NCI-H2171 (cell line): Measurements from ENCODE around the gene CNTN2.

Experiments used
- DNase-seq: peaks from one replicate; lab custom pipeline; 2025; lab: John Stamatoyannopoulos, UW

The CNTN2 gene

DNA sequence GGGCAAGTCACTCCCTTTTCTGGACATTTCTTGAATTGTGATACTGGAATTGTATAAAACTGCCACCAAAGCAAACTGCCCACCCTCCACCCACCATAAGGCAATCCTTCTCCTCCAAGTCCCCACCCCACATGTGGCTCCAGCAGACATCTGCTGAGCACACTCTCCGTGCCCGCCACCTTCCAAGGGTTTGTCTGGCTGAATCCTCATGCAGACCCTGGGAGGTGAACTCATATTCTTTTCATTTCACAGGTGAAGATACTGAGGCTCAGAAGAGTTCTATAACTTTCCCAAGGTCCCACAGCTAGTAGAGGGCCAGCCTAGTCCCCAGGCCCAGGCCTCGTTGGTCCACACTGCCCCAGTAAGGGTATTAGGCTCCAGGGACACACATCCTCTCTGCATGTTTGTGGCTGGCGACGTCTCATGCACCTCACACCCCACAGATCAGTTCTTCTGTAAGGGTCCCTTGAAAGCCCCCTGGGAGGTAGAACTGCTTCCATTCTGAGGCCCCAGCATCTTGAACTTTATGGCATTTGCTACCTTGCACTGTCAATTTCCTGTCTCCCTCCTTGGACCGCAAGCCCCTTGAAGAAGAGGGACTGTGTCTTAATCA lies 14.1 kb downstream of the CNTN2 start:
- DNase-seq: no peak

DNA sequence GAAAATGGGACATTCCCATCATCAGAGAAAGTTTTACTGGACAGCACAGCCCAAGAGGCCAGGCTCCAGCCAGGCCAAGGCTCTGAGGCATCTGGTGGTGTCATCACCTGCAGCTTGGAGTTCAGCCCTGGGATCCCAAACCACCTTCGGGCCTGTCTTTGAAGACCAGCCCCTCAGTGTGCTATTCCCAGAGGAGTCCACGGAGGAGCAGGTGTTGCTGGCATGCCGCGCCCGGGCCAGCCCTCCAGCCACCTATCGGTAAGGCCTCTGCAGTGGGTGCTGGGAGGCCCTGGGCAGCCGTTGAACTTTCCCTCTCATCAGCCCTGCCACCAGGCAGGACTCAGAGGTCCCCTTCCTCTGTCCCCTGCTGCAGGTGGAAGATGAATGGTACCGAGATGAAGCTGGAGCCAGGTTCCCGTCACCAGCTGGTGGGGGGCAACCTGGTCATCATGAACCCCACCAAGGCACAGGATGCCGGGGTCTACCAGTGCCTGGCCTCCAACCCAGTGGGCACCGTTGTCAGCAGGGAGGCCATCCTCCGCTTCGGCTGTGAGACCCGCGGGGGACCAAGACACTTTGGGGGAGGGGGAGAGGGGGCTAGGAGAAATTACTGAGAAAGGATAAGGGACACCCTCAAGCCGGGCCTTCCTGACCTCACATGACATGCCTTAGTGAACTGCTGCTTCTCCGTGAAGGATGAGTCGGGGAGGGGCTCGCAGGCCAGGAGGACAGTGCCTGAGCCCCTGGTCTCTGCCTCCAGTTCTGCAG lies 15.0 kb downstream of the CNTN2 start:
- DNase-seq: no peak

DNA sequence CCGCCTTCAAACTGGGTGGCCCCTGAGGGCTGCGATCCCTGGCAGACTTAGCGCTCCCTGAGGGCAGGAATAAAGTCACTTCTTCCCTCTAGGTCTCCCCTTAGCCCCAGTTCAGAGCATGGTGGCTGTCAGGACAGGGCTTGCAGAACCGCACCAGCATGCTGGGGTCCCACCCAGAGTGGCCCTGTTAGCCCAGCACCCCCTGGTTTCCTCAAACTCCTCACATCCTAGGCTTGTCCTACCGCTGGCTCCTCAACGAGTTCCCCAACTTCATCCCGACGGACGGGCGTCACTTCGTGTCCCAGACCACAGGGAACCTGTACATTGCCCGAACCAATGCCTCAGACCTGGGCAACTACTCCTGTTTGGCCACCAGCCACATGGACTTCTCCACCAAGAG lies 15.8 kb downstream of the CNTN2 start:
- DNase-seq: no peak

DNA sequence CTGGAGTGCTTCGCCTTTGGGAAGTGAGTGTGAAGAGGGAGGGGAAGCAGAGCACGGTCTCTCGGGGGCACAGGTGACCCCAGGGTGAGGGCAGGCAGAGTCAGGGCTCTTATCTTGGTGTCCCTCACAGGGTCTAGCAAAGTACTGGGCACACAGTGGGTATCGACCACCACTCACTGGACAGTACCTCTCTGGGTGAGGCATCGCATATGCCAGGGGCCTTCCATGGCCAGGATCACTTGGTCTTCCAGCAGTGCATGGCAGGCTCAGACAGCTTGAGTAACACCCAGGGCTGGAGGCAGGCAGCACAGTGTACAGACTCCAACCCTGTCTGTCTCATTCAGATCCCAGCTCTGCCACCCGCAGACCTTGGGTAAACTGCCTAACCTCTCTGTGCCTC lies 16.6 kb downstream of the CNTN2 start:
- no peak for DNase-seq

DNA sequence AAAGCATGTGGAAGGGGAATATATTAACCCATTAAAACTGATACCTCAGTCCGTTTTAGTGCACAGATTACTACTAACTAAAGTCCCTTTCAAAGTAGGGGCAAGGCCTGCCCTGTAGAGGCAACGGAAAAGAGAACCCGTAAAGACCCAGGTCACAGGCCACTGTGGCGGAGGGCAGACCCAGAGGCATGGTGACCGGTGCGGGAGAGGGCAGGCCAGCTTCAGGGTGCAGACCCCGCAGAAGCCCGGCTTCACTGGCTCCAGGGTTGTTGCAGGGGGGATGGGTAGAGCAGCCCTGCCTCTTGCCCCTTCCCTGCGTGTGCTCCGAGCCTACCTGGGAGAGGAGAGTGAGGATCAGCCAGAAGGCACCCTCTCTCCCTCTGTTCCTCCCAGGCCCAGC lies 17.7 kb downstream of the CNTN2 start:
- no peak for DNase-seq

DNA sequence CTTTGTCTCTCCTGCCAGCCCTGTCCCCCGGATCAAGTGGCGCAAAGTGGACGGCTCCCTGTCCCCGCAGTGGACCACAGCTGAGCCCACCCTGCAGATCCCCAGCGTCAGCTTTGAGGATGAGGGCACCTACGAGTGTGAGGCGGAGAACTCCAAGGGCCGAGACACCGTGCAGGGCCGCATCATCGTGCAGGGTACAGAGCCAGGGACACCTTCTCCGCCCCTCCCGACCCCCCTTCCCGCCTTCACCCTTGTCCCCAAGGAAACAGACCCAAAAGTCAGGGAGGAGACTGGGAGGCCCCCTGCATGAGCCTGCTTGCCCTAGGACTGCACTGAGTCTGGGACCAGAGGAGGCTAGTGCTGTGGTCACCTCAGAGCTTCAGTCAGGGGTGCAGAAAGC lies 18.2 kb downstream of the CNTN2 start:
- DNase-seq: no peak

DNA sequence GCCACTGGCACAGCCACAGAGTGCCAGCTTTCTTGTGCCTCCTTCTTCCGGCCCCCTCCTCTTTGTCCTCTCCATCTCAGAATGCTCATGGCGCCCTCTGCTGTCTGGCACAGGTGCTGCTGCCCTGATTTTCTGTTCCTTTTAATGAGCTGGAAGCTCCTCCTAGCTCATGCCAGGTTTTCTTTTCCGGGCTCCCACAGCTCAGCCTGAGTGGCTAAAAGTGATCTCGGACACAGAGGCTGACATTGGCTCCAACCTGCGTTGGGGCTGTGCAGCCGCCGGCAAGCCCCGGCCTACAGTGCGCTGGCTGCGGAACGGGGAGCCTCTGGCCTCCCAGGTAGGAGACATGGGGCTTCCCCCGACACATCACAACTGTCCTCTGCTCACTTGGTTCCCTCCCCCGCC lies 18.7 kb downstream of the CNTN2 start:
- DNase-seq: peak; percentile 67

DNA sequence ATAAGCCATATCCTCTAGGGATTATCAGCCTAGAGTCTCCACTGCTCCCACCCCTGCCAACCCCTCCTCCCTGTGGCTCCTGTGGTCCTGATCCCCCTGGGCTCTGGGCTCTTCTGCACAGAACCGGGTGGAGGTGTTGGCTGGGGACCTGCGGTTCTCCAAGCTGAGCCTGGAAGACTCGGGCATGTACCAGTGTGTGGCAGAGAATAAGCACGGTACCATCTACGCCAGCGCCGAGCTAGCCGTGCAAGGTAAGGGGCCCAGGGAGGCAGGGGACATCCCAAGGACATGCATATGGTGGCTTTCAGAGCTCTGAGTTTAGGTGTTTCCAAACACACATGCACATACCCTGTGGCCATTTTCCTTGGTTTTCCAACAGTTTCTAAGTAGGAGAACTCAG lies 19.3 kb downstream of the CNTN2 start:
- no peak for DNase-seq

DNA sequence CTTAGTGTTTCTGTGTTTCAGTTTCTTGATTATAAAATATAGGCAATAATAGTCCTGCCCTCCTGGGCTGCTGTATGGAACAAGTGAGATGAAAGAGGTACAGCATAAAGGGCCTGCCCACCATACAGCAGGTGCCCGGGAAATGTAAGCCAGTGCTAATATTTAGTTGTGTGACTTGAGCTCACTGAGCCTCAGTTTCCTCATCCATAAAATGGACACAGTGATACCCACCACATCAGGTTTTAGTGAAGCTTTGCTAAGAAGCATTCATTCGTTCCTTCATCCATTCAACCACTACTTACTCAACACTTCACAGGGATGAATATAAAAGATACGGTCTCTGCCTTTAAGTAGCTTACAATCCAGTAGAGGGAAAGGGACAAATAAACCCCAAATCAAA lies 19.9 kb downstream of the CNTN2 start:
- no peak for DNase-seq

DNA sequence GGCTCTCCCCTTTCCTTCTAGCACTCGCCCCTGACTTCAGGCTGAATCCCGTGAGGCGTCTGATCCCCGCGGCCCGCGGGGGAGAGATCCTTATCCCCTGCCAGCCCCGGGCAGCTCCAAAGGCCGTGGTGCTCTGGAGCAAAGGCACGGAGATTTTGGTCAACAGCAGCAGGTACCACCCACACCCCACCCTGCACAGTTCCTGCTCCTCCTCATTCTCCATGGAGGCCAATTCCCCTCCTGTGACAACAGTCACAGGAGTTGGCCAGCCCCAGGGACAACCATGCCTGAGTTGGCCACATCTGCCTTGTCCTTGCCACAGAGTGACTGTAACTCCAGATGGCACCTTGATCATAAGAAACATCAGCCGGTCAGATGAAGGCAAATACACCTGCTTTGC lies 21.3 kb downstream of the CNTN2 start:
- no peak for DNase-seq

DNA sequence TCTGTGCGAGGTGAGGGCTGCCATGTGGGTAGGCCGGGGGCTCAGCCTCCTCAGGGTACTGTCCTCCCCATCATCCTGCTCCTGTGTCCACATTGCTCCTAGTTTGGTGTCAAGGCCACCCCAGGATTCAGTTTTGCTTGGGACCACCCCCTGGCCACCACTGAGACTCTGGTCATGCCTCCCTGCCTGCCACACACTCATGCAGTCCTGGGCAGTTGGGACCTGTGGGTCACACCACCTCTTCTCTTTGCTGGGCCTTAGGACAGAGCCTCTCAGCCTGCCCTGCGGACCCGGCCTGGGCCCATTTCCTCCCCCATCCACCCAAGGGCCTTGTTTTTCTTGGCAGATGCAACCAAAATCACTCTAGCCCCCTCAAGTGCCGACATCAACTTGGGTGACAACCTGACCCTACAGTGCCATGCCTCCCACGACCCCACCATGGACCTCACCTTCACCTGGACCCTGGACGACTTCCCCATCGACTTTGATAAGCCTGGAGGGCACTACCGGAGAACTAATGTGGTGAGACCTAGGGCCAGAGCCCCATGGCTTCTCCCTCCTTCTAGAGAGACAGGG lies 21.8 kb downstream of the CNTN2 start:
- DNase-seq: no peak

DNA sequence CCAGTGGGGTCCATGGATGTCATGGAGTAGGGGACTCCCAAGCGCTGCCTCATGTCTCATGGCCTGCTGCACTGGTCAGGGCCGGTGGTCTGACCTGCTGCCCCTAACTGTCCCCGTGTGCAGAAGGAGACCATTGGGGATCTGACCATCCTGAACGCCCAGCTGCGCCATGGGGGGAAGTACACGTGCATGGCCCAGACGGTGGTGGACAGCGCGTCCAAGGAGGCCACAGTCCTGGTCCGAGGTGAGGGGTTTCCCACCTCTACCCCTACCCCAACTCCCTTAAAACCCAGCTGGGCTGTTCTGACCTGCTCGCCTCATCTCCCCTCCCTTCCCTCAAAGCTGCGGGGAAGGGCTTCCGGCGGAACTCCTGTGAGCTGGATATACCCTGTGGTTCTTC lies 22.7 kb downstream of the CNTN2 start:
- no peak for DNase-seq

DNA sequence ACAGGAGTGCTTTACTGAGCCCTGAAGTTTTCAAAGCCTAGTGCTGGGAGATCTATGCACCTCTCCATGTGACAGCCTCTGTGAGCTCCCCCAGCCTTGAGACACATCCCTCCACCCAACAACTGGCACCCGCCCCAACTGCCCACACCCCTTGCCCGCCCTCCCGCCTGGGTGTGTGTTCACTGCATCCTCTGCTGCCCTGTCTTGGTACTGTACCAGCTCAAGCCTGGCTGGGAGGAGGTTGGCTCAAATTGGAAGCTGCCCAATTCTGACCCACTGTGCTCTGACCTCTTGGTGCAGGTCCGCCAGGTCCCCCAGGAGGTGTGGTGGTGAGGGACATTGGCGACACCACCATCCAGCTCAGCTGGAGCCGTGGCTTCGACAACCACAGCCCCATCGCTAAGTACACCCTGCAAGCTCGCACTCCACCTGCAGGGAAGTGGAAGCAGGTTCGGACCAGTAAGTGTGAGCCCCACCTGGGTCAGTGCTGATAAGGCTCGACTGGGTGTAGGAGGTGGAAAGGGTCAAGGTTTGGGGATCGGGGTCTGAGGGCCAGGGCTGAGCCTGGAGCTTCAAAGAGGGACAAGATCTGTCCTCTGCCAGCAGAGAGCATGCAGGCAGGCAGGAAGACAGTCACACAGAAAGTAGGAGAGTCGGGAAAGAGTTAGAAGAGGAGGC lies 23.3 kb downstream of the CNTN2 start:
- no peak for DNase-seq

DNA sequence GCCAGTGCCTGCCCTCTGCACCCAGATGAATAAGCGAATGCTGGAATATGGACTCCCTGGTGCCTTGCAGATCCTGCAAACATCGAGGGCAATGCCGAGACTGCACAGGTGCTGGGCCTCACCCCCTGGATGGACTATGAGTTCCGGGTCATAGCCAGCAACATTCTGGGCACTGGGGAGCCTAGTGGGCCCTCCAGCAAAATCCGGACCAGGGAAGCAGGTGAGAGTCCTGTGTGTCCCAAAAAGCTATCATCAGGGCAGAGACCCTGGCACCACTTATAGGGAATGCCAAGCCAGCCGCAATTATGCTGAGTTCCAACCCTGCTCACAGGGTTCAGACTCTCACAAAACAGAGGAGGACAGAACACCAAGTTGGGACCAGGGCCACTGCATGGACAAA lies 24.0 kb downstream of the CNTN2 start:
- no peak for DNase-seq

DNA sequence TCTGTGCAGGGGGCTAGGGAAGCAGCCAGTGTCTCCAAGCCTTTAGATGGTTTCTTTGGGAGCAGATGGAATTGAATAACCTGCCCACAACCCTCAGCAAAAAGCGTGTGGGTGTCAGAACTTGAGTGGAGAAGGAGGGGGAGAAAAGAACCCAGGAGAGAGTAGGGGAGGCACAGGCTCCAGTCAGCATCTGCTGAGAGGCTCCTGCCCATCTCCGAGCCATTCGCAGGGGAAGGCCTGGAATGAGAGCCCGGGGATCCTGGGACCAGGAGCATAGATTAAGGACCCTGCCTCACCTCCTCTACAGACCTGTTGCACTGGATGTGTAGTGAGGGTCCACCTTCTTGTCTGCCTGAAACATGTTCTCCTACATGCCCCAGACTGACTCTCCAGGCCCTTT lies 25.0 kb downstream of the CNTN2 start:
- DNase-seq: no peak

DNA sequence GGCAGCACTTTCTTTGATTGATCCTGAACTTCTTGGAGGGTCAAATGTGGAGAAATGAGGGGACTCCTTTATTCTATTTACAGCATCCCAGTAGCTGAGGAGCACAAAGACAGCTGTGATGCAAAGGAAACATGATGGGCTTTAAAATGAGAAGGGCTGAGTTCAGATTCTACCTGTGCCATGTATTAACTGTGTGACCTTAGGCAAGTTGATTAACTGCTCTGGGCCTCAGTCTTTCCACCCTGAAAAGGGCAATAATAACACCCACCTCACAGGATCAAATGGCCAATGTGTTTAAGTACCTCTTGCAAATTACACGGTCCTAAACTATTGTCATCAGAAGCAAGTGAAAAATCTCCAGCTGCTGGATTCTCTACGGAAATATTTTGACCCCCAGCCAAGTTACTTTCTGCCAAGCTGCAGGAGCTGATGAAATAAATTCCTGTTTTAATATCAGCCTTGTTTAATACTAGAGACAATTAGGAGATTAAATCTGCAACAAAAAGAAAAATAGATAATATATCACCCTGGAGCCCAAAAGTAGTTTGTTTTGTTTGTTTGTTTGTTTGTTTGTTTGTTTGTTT lies 25.5 kb downstream of the CNTN2 start:
- DNase-seq: no peak

DNA sequence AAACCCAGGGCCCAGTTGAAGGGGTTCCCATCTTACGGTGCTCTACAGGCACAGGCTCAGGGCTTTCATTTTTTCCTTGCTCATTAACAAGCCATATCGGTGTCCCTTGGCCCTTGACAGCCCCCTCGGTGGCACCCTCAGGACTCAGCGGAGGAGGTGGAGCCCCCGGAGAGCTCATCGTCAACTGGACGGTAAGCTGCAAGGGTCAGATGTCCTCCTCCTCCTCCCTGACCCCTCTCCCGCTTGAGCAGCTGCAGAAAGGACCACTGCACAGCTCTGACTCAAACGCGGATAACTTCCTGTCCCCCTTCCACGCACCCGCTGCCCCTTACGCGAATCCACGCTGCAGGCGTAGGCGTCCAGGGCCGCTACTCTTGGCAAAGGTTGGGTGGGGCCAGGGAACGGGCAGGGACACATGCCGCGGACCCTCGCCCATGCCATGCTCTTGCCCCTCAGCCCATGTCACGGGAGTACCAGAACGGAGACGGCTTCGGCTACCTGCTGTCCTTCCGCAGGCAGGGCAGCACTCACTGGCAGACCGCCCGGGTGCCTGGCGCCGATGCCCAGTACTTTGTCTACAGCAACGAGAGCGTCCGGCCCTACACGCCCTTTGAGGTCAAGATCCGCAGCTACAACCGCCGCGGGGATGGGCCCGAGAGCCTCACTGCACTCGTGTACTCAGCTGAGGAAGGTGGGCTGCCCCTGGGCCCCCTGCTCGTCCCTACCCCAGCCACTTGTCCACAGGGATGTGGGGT lies 26.5 kb downstream of the CNTN2 start:
- no peak for DNase-seq

DNA sequence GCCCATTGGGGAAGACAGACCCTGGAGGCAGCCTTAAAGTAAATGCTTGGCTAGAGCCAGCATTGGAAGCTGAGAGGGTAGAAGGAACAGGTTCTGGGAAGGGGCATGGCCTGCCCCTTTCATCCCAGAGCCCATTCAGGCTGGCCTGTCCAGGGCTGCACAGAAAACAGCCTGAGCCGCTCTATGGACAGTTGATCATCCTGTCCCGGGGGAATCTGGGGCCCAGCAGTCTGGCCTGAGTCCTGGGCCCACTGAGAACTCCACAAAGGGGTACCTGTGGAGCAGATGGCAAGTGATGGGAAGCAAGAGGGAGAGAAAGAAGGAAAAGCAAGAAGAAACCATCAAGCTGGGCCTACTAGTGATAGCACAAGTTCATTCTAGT lies 28.0 kb downstream of the CNTN2 start:
- no peak for DNase-seq

DNA sequence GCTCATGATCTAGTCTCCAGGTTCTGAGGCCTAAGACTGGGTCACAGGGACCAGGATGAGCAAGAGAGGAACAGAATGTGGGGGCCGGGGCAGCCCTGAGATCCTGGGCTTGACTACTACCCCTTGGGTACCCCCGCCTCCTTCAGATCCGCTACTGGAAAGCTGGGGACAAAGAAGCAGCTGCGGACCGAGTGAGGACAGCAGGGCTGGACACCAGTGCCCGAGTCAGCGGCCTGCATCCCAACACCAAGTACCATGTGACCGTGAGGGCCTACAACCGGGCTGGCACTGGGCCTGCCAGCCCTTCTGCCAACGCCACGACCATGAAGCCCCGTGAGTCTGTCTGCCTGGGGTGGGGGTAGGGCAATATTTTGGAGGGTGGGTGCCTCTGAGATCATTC lies 28.8 kb downstream of the CNTN2 start:
- DNase-seq: no peak

DNA sequence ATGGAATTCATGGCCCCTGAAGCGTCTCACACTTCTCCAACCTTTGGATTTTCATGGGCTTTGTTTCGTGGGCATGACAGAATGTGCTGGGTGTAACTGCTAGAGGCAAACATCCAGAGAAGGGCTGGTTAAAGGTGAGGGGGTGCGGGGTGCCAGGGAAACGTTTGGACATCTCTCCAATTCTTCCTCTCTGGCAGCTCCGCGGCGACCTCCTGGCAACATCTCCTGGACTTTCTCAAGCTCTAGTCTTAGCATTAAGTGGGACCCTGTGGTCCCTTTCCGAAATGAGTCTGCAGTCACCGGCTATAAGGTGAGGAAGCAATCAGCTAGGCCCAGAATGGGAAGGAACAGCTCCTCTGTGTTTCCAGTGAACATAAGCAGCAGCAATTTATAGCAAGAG lies 29.3 kb downstream of the CNTN2 start:
- no peak for DNase-seq

DNA sequence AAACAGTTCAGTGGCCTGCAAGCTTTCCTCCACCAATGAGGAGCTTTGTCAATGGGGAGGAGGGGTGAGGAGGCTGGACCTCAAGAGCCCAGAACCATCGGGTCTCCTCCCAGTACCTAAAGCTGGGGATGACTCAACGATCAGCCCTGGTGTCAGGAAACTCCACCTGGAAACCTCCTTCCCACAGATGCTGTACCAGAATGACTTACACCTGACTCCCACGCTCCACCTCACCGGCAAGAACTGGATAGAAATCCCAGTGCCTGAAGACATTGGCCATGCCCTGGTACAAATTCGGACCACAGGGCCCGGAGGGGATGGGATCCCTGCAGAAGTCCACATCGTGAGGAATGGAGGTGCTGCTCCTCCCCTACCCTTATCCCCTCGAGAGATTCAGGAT lies 29.9 kb downstream of the CNTN2 start:
- no peak for DNase-seq

DNA sequence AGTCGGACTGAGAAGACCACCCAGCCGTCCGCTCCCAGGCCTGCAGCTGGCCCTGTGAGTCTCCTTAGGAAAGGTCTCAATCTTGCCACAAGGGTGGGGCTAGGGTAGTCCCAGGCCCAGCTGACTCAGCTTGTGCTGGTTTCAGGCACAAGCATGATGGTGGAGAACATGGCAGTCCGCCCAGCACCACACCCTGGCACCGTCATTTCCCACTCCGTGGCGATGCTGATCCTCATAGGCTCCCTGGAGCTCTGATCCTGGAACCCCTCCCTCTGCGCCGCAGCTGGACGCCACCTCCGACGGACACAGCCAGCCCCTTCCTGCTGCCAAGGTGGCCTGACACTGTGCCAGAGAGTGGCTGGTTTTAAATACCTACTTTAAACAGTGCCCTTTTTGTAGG lies 30.5 kb downstream of the CNTN2 start:
- DNase-seq: no peak
